K562 (cell line): Measurements from ENCODE around the gene TMEM205. TPM values are rescaled to one million over a fixed set of nuclear protein-coding genes. Genes with fewer than 3 reads are reported as not detected.

ENCODE experiments used
- ATAC-seq: fragments of 200-7000 bp; cut with Tn5 transposase; 3 replicates; pipeline ENCODE4 v1.9.1; 2020; ENCODE audit warnings: moderate library complexity
- BruUV-seq: library from RNA; stranded (reverse); fragments of 400-500 nt; replicated peaks from 2 replicates; lab custom pipeline; 2021; lab: Mats Ljungman, UMichigan
- CTCF ChIA-PET: fragments of 300-600 bp; formaldehyde crosslinking; extraction: SDS; loops from one replicate; lab custom pipeline; 2021; ENCODE audit warnings: low intra/inter-chr PET ratio; lab: Yijun Ruan, JAX
- POLR2A ChIA-PET: fragments of 300-600, 350-650 bp; sonication (Branson Sonifier 250); formaldehyde crosslinking; extraction: SDS; loops from one replicate; lab custom pipeline; 2021; ENCODE audit warnings: antibody characterized with exemption, inconsistent platforms; lab: Yijun Ruan, JAX
- DNase-seq, 4 experiments: peaks; one replicate each; pipeline versions ENCODE4 v3.0.0 to v3.0.0-alpha.2; 2011 to 2018; ENCODE audit warnings: low spot score in 3 of 4, mixed read lengths in 3 of 4; ENCODE audit errors: extremely low read depth in 1 of 4
- FAIRE-seq: peaks from 2 replicates; lab custom pipeline; 2011; peaks lifted over from hg19 to GRCh38; lab: Jason Lieb, UNC
- H2AFZ ChIP-seq: 2 replicates; pipeline ENCODE4 v1.6.0; 2011; ENCODE audit warnings: low read depth, low read length, control low read depth, inconsistent platforms
- H3K27ac ChIP-seq: fragments of 200-600 bp; 3 replicates; pipeline ENCODE4 v1.8.0; 2011; ENCODE audit warnings: low read depth, mild to moderate bottlenecking, control low read depth, inconsistent platforms, low read length, moderate library complexity, mixed read lengths; ENCODE audit errors: extremely low read depth
- H3K27me3 ChIP-seq, 2 experiments: fragments of 300-600 bp in 1 of 2; 2 replicates in 1 of 2; 3 replicates in 1 of 2; pipeline versions ENCODE4 v1.6.0 to v1.8.0; 2011; ENCODE audit warnings: inconsistent platforms in 2 of 2, low read length in 2 of 2, mild to moderate bottlenecking in 1 of 2, mixed read lengths in 1 of 2, moderate library complexity in 1 of 2; ENCODE audit not compliant: control insufficient read depth in 2 of 2, insufficient read depth in 2 of 2
- H3K36me3 ChIP-seq: fragments of 300-600 bp; 3 replicates; pipeline ENCODE4 v1.8.0; 2011; ENCODE audit warnings: mild to moderate bottlenecking, low read length, inconsistent platforms; ENCODE audit not compliant: control insufficient read depth, insufficient read depth
- H3K4me1 ChIP-seq, 2 experiments: fragments of 200-600 bp in 1 of 2; replicated peaks in 1 of 2; 2 replicates in 1 of 2; 3 replicates in 1 of 2; pipeline versions ENCODE4 v1.5.1 to v1.8.0; 2011; ENCODE audit warnings: inconsistent platforms in 2 of 2, low read length in 2 of 2, mild to moderate bottlenecking in 1 of 2, mixed read lengths in 1 of 2, moderate library complexity in 1 of 2; ENCODE audit not compliant: control insufficient read depth in 2 of 2, insufficient read depth in 2 of 2
- H3K4me2 ChIP-seq: 2 replicates; pipeline ENCODE4 v1.6.1; 2011; ENCODE audit warnings: low read length, control low read depth, inconsistent platforms, mixed read lengths; ENCODE audit not compliant: insufficient read depth
- H3K4me3 ChIP-seq: fragments of 200-600 bp; sonication (generic), shearing (Covaris generic); 2 replicates; pipeline ENCODE4 v1.5.1; 2016; ENCODE audit warnings: control low read depth, inconsistent platforms
- H3K79me2 ChIP-seq: fragments of 200-600 bp; 3 replicates; pipeline ENCODE4 v1.8.0; 2011; ENCODE audit warnings: low read length, inconsistent platforms; ENCODE audit not compliant: control insufficient read depth, insufficient read depth
- H3K9ac ChIP-seq, 2 experiments: 2 replicates each; pipeline versions ENCODE4 v1.6.0 to v1.6.1; 2011; ENCODE audit warnings: low read depth in 2 of 2, low read length in 2 of 2, control low read depth in 1 of 2, inconsistent platforms in 1 of 2, mild to moderate bottlenecking in 1 of 2, mixed read lengths in 1 of 2; ENCODE audit not compliant: insufficient read depth in 1 of 2
- H3K9me1 ChIP-seq: one replicate; pipeline ENCODE4 v1.6.0; 2011; ENCODE audit warnings: inconsistent platforms, mild to moderate bottlenecking, low read length, moderate library complexity; ENCODE audit not compliant: control insufficient read depth, insufficient read depth
- H3K9me3 ChIP-seq: replicated peaks from 2 replicates; pipeline ENCODE4 v1.5.1; 2011; ENCODE audit warnings: low read depth, low read length, inconsistent platforms; ENCODE audit not compliant: control insufficient read depth, insufficient read depth
- H4K20me1 ChIP-seq: replicated peaks from 2 replicates; pipeline ENCODE4 v1.6.1; 2011; ENCODE audit warnings: low read length, inconsistent platforms, mixed read lengths; ENCODE audit not compliant: control insufficient read depth, insufficient read depth
- KDM1A ChIP-seq, 2 experiments: fragments of 450-650 bp; IDR thresholded peaks; 2 replicates each; pipeline ENCODE4 v1.6.1; 2016; ENCODE audit warnings: mild to moderate bottlenecking in 2 of 2
- RBM25 ChIP-seq: fragments of 200-400 bp; formaldehyde crosslinking; IDR thresholded peaks from 2 replicates; pipeline ENCODE4 v1.6.1; 2018; ENCODE audit warnings: low read length, low read depth, moderate library complexity; ENCODE audit not compliant: severe bottlenecking
- ZFP36 ChIP-seq: fragments of 150-350 bp; IDR thresholded peaks from 2 replicates; pipeline ENCODE4 v1.6.1; 2018; ENCODE audit warnings: low read length, low read depth; ENCODE audit not compliant: partially characterized antibody
- ZNF121 ChIP-seq: sonication (generic); formaldehyde crosslinking; conservative IDR thresholded peaks from 2 replicates; pipeline ENCODE4 v1.8.0; 2022; ENCODE audit warnings: missing genetic modification reagents
- ZSCAN29 ChIP-seq: fragments of 450-650 bp; IDR thresholded peaks from 2 replicates; pipeline ENCODE4 v1.6.1; 2017
- WGBS: fragments of 100-300 bp; shearing (Covaris generic); methylation state at CpG from one replicate; pipeline ENCODE4 v1.1.6; 2016; ENCODE audit warnings: low coverage, mixed read lengths; ENCODE audit not compliant: insufficient coverage; ENCODE audit errors: missing lambda C conversion rate; 5-methylcytosine and 5-hydroxymethylcytosine counted together
- in situ Hi-C: fragments of 300-500 bp; cut with MboI; formaldehyde crosslinking; loops from 4 replicates; pipeline ENCODE4 v1.15.0; 2018; ENCODE audit warnings: inconsistent platforms, mixed read lengths
- intact Hi-C: fragments of 100-400 bp; cut with micrococcal nuclease; formaldehyde crosslinking; loops from 2 replicates; pipeline ENCODE4 v1.14.2; 2022
- polyA plus RNA-seq, 8 experiments: library from polyadenylated mRNA; depleted of rRNA in 4 of 8; stranded (reverse) in 5 of 8; unstranded in 3 of 8; fragments of >200 nt; fragmentation: Nextera tagmentation in 2 of 8; fragmentation: Illumina TruSeq in 1 of 8; extraction: Ambion mirVana in 2 of 8; extraction: Trizol in 1 of 8; gene quantifications; 2 replicates each; pipeline versions ENCODE4 v1.2.1 to v1.2.3, GENCODE V29; 2011 to 2014; ENCODE audit warnings: inconsistent platforms in 1 of 8, missing spikeins in 1 of 8
- total RNA-seq, 7 experiments: library from RNA; depleted of rRNA in 6 of 7; stranded (reverse); fragments of >200 nt in 6 of 7; fragmentation: Illumina TruSeq in 2 of 7; extraction: Trizol in 2 of 7; gene quantifications; 2 replicates each; pipeline versions ENCODE4 v1.2.1 to v1.2.3, GENCODE V29; 2011 to 2021; ENCODE audit warnings: low replicate concordance in 1 of 7

TMEM205 gene
- total and polyA plus RNA-seq, 9 of the 15 experiments (the other 6 are each of a cell fraction or from before 2014, with no cell fraction given), result 21.3 to 81.5 (median 44.1) TPM

GRCh38 chr19:11295180-11295579, 50.9 kb downstream of the TMEM205 start:
- intact Hi-C loops, result loop anchor here (2.0 to 10.0 kb wide), 2 partner anchors 152 to 190 kb away; partner anchors contain the start of gene ELAVL3
- no peaks in the 10 kb centered on the region for H3K9me3 ChIP-seq
- H3K4me3 ChIP-seq, result no peak overlapping the region
- H3K27me3 ChIP-seq, result peaks cover 19 to 34% of the 10 kb centered on the region in 2 experiments; a peak in 4 of 5 replicates
- H4K20me1 ChIP-seq, result 0 out of 2 replicates have a peak, but pooled peaks cover 2% of the 10 kb centered on the region
- no peak overlapping the region for H3K27ac ChIP-seq
- peak; percentile 52 for TF ChIP-seq ZFP36
- 0 out of 2 replicates have a peak, but pooled peaks have one; percentile 32 for TF ChIP-seq ZNF121 (CRISPR knock-in tag)
- TF ChIP-seq KDM1A (IDR thresholded peaks at IDR 0.05), result peak in 1 of 2 experiments; percentile 22; a peak in 1 of 4 replicates
- no peak for TF ChIP-seq ZSCAN29
- TF ChIP-seq RBM25, result peak; percentile 34
- TF ChIP-seq, all 486 proteins: peak for 4
- Histone ChIP-seq H3K79me2 (no peaks in the 10 kb centered on the region), H2AFZ (no peak overlapping the region), H3K9ac (no peak overlapping the region), H3K9me1 (no peaks in the 10 kb centered on the region), H3K36me3 (no peaks in the 10 kb centered on the region), H3K4me2 (no peak overlapping the region), H3K4me1 (peaks cover 0 to 14% of the 10 kb centered on the region in 2 experiments; a peak in 3 of 5 replicates)
- POLR2A ChIA-PET, result interaction anchor here (1.2 kb wide), 1 partner anchor 16 kb away, joined by 3 read pairs; no protein-coding TSS in a partner anchor
- no TSS peak for BruUV-seq
- in situ Hi-C loops, result loop anchor here (5.0 kb wide), 2 partner anchors 82 to 142 kb away; partner anchors contain the start of genes ODAD3 and PRKCSH
- CTCF ChIA-PET, result interaction anchor here (0.6 to 2.2 kb wide), 3 partner anchors 134 to 187 kb away, joined by 3 to 24 read pairs (median 15); no protein-coding TSS in a partner anchor
- DNase-seq, result no peak
- no peak for FAIRE-seq
- ATAC-seq, result no peak
- WGBS, result 44% methylated on average over 4 of the region's 4 CpGs
